Hepatic stellate cell (primary cell): ENCODE data around the gene ATXN1L.
"Not testable (repeated sequence)": the region's sequence is repeated elsewhere in the genome, so short reads cannot be mapped to it uniquely, and the experiment has no call there.

ENCODE experiments used
- DNase-seq: peaks from one replicate; pipeline ENCODE4 v3.0.0; 2011; ENCODE audit warnings: low spot score

The ATXN1L gene

DNA sequence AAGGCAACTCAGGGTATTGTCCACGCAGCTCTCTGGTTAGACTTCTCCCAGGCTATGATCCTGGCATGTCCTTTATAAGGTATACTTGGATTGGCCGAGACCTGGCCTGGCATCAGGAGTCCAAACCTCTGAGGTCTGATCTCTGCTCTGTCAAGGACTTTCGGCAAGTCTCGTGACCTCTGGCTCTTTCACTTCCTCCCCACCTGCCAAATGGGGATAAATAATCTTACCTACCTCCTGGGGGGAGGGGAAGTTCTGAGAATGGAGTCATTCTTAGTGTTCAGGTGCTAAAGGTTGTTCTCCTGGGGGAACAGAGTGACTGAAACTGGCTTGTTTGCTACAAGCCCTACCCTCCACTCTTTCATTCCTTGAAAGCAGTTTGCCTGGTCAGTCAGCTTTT lies 7.6 kb downstream of the ATXN1L start:
- no peak for DNase-seq

GRCh38 chr16:71854369-71854948 lies 8.7 kb downstream of the ATXN1L start:
- peak; percentile 44 for DNase-seq

DNA sequence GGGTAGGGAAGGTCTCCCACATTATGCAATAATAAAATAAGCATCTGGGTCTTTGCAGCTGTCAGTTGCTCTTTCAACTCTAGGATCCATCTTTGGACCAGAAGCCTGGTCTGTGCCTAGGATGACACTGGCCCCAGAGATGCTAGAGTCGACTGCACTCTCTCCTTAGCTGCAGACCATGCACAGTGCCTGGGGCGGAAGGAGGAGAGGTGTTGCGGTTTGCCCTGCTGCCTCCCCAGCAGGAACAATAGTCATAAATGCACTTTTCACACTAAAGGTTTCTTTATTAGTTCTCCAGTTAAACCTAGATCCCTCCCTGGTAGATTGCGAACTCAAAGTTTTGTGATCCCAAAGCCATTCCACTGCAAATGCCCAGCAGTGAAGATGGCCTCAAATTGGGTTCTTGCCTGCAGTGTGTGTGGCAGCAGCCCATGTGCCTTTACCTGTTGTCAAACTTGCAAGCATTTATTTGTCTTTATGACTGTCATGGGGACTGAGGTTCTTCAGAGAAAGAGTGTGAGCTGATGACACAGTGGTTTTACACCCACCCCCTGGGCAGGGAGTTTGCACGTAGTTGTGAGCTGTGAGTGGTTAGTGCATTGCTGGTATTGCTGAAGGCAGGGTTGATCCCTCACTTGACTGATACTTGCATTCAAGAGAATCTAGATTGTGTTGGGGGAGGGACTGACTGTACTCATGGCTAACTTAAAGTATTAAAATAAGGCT lies 10.3 kb downstream of the ATXN1L start:
- DNase-seq, result no peak

DNA sequence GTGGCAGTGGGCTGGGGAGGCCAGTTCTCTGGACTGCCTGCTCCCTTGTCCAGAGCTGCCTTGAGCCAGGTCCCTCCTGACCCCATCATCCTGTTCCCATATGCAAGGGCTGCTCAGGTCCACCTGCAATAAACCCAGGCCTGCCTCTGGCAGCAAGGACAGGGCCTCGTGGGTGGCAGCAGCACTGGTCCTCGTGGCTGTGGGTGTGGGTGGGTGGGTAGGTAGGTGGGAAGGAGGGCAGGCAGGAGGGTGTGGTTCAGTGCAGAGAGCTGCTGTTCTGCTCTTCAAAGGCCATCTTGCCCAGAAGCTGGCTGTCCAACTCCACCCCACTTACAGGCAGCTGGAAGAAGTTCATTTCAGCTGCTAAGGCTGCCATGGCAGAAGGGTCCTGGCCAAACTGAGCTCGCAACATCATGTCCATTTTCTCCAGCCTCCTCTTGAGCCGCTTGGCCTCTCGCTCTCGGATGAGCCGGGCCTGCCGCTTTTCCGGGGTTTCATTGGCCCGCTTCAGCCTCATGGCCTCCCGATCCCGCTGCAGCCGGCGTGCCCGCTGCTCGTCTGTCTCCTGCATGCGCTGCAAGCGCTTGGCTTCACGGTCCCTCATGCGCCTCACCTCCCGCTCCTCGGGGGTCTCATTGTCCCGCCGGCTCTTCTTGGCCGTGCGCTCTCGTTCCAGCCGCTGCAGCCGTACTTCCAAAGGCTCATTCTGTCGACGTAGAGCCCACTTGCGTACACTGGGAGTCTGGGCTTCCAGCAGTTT lies 14.2 kb downstream of the ATXN1L start:
- no peak for DNase-seq

- no peak for DNase-seq
These were observed 18.2 kb downstream of the ATXN1L start for GRCh38 chr16:71863995-71864394.

- DNase-seq, result no peak
These were observed 19.5 kb downstream of the ATXN1L start for GRCh38 chr16:71865173-71865863.

- not testable (repeated sequence) for DNase-seq
These were observed 21.4 kb downstream of the ATXN1L start for GRCh38 chr16:71867175-71867574.

DNA sequence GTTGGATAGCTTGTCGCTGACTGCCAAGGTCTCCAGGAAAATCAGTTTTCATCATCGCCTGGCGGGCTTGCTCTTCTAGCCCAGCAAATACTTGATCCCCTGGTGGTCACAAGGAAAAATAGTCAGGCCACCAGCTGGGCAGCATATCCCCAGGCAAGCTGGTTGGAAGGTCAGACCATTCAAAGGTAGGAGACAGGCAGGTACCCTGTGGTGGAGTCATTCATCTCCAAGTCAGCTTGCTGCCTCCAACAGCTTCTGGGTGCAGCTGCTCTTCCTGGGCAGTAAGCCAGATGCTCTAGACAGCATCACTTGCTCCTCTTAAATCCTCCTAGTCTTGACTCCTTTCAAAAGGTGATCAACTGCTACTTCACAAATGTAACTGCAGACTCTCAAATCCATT lies 22.2 kb downstream of the ATXN1L start:
- no peak for DNase-seq

GRCh38 chr16:71869089-71869488 lies 23.3 kb downstream of the ATXN1L start:
- DNase-seq, result no peak

DNA sequence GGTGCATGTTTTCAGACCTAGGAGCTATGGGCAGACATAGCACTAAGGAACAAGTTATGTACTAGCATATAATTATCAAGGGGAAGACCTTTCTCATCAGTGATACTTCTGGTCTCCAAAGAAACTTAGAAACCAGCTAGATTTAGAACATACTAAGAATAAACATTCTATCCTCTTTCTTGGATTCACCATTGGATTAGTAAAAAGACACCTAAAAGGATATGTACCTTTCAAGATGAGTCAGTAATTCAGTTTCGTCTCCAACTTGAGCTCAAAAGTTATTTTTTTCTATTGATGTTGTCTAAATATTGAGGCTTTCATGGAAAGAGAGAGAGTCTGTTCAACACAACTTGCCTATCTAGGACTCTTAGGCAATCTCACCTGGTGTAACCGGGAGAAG lies 25.0 kb downstream of the ATXN1L start:
- DNase-seq, result no peak

DNA sequence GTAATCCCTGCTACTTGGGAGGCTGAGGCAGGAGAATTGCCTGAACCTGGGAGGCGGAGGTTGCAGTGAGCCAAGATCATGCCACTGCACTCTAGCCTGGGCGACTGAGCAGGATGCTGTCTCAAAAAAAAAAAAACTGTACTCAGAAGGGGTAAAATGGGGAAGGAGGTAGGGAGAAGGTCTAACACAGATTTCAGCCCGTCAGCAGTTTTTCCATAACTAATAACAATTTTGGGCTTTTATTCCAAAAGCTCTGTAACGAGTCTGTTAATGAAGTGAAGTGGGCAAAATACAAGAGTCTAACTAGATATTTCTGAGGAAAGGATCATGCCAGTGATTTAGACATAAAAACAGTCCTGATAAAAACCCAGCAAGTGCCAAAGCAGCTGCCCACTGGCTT lies 27.4 kb downstream of the ATXN1L start:
- DNase-seq, result no peak

GRCh38 chr16:71878911-71879310 lies 33.1 kb downstream of the ATXN1L start:
- no peak for DNase-seq

- no peak for DNase-seq
These were observed 34.4 kb downstream of the ATXN1L start for GRCh38 chr16:71880176-71880575.

DNA sequence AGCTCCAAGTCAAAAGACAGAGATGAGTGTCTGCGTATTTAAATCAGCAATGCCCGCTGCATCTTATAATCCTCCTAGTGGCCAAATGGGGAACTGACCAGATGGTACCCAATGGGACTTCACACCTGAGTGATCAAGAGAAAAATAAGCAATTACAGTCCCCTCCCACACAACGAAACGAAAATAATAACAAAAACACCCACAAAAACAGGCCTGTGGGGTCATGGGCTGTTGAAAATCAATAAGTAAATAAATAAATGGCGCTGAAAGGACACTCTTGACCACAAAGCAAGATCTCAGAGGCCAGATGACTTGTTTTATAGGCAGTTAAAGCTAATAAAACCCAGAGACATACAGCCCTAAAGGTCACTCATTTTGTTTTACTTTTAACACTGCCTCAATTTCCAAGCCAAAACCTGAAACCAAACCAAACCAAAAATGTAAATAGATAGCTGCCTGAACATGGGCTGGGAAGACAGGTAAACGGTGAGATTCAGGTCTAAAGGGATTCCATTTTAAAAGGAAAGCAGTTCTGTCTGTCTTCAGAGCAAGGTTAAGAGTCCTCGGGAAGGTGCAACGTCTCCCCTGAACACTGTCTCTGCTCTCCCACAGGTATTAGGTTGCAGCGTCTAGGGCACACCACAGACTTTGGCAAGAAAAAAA lies 36.9 kb downstream of the ATXN1L start:
- peak; percentile 73 for DNase-seq

GRCh38 chr16:71883168-71883848 lies 37.5 kb downstream of the ATXN1L start:
- no peak for DNase-seq

- DNase-seq, result peak; percentile 94
These were observed 38.3 kb downstream of the ATXN1L start, which contains the start of gene ZNF821 for GRCh38 chr16:71883849-71884638. ZNF821 (minus strand) TSS chr16:71884182; CDS start chr16:71879946, 4,236 bp downstream.

DNA sequence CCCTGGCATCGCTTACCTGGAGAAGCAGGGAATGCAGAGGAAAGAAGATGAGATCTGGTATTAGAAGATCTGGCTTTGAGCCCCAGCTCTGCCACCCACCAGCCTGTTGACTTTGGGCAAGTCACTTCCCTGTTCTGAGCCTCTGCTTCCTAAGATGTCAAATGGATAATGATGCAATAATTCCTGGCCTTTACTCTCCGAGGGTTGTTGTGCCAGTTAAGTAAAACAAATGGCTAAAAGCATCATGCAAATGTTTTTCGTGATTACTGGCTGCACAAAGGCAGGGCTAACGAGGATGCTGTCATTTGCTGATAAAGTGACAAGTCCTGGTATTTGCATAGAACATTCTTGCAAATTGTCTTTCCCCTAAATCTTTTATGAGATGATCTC lies 39.5 kb downstream of the ATXN1L start:
- no peak for DNase-seq

DNA sequence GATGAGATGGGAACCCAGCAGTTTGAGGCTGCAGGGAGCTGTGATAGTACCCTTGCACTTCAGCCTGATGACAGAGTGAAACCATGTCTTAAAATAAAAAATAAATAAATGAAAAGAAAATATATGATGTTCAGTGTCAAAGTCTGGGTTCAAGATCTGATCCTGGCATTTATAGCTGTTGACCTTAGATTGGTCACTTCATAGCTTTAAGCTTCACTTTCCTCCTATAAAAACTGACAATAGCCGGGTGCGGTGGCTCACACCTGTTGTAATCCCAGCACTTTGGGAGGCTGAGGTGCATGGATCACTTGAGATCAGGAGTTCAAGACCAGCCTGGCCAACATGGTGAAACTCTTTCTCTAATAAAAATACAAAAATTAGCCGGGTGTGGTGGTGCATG lies 43.4 kb downstream of the ATXN1L start:
- DNase-seq, result no peak

DNA sequence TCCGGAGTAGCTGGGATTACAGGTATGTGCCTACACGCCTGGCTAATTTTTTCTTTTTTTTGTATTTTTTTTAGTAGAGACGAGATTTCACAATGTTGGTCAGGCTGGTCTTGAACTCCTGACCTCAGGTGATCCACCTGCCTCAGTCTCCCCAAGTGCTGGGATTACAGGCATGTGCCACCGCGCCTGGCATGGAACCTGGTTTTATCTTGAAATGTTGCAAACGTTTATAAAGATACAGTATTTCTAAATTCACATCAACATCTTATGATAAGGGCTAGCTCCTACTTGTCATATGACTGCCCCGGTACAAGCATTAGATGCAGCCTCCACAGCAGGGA lies 48.1 kb downstream of the ATXN1L start:
- DNase-seq, result no peak

DNA sequence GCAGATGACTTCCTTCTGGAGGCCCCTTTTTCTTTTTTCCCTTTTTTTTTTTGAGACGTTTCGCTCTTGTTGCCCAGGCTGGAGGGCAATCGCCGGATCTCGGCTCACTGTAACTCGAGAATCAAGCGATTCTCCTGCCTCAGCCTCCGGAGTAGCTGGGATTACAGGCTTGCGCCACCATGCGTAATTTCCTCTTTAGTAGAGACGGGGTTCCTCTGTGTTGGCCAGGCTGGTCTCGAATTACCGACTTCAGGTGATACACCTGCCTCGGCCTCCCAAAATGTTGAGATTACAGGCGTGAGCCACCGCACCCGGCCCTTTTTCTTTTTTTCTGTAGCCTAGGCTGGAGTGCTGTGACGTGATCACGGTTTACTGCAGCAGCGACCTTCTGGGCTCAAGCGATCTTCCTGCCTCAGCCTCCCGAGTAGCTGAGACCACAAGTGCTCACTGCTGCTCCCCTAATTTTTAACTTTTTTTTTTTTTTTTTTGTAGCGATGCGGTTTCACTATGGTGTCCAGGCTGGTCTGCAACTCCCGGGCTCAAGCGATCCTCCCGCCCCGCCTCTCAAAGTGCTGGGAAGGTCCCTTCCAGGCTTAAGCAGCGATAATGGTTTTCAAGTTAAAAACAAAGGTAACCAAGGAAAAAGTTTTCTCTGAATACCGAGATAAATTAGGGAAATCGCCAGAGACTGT lies 48.6 kb downstream of the ATXN1L start:
- peak; percentile 33 for DNase-seq
